Caco-2 (cell line): ENCODE results near the gene SKAP1. TPM values are rescaled to one million over a fixed set of nuclear protein-coding genes. Genes with fewer than 3 reads are reported as not detected.
A peak's percentile ranks its signal among the peaks of the same experiment; 100 is the strongest.

Experiments
- Bru-seq: library from RNA; stranded (reverse); fragments of 400-500 nt; gene quantifications from one replicate; lab custom pipeline; 2021; lab: Mats Ljungman, UMichigan
- BruChase-seq, 2 experiments: library from RNA; stranded (reverse); fragments of 400-500 nt; gene quantifications; one replicate each; lab custom pipeline; 2021; lab: Mats Ljungman, UMichigan
- BruUV-seq: library from RNA; stranded (reverse); fragments of 400-500 nt; replicated peaks from 2 replicates; lab custom pipeline; 2021; lab: Mats Ljungman, UMichigan
- CTCF ChIA-PET: fragments of 300-600 bp; sonication (Branson Sonifier 250); formaldehyde crosslinking; loops from one replicate; lab custom pipeline; 2022; ENCODE audit warnings: antibody characterized with exemption; lab: Charles Lee
- POLR2A ChIA-PET: fragments of 300-600 bp; sonication (Branson Sonifier 250); formaldehyde crosslinking; loops from one replicate; lab custom pipeline; 2022; ENCODE audit warnings: antibody characterized with exemption; lab: Charles Lee
- DNase-seq, 2 experiments: peaks; one replicate each; pipeline versions ENCODE4 v3.0.0 to v3.0.0-alpha.2; 2020 to 2022
- H3K27me3 ChIP-seq: replicated peaks from 2 replicates; pipeline ENCODE4 v1.6.0; 2011; ENCODE audit warnings: low read length; ENCODE audit not compliant: control insufficient read depth, insufficient read depth
- H3K36me3 ChIP-seq: 2 replicates; pipeline ENCODE4 v1.5.1; 2011; ENCODE audit warnings: low read length; ENCODE audit not compliant: control insufficient read depth, insufficient read depth
- H3K4me1 ChIP-seq: fragments of 250-450 bp; sonication (Bioruptor Pico); 2 replicates; pipeline ENCODE4 v1.5.1; 2020; ENCODE audit warnings: mild to moderate bottlenecking
- H3K4me3 ChIP-seq: 2 replicates; pipeline ENCODE4 v1.5.1; 2011; ENCODE audit warnings: low read depth, mild to moderate bottlenecking, control low read depth, low read length
- H3K9me3 ChIP-seq: fragments of 250-450 bp; sonication (Bioruptor Pico); 2 replicates; pipeline ENCODE4 v1.5.1; 2020; ENCODE audit warnings: mild to moderate bottlenecking, moderate library complexity
- H3K27ac Mint-ChIP-seq: one replicate; pipeline ENCODE4 v1.8.0; 2022; ENCODE audit warnings: mixed read lengths; ENCODE audit not compliant: unreplicated experiment
- H3K27me3 Mint-ChIP-seq: one replicate; pipeline ENCODE4 v1.8.0; 2022; ENCODE audit warnings: mixed read lengths; ENCODE audit not compliant: insufficient read depth, unreplicated experiment
- H3K36me3 Mint-ChIP-seq: one replicate; pipeline ENCODE4 v1.8.0; 2022; ENCODE audit warnings: mild to moderate bottlenecking, mixed read lengths; ENCODE audit not compliant: insufficient read depth, unreplicated experiment
- H3K4me1 Mint-ChIP-seq: one replicate; pipeline ENCODE4 v1.8.0; 2022; ENCODE audit warnings: low read depth, mixed read lengths; ENCODE audit not compliant: unreplicated experiment
- H3K4me3 Mint-ChIP-seq: one replicate; pipeline ENCODE4 v1.8.0; 2022; ENCODE audit warnings: mild to moderate bottlenecking, moderate library complexity, mixed read lengths; ENCODE audit not compliant: unreplicated experiment
- H3K9me3 Mint-ChIP-seq: one replicate; pipeline ENCODE4 v1.8.0; 2022; ENCODE audit warnings: mixed read lengths; ENCODE audit not compliant: unreplicated experiment
- intact Hi-C: fragments of 100-400 bp; cut with micrococcal nuclease; formaldehyde crosslinking; loops from one replicate; pipeline ENCODE4 v1.10.0; 2022; ENCODE audit not compliant: unreplicated experiment
- long read RNA-seq: library from polyadenylated mRNA; stranded (forward); transcript quantifications from one replicate; pipeline ENCODE4 v2.0.0, GENCODE V29; 2022
- total RNA-seq: library from RNA; stranded (reverse); gene quantifications from 2 replicates; pipeline ENCODE4 v1.2.3, GENCODE V29; 2022
- TF ChIP-seq, protein P1 (sequence below), 2 experiments: fragments of 200-600 bp in 1 of 2; IDR thresholded peaks; 1 replicate in 1 of 2; 2 replicates in 1 of 2; pipeline versions ENCODE4 v1.5.1 to v1.8.0; 2011 to 2022; ENCODE audit warnings: antibody characterized with exemption in 1 of 2, control low read depth in 1 of 2, inconsistent platforms in 1 of 2, low read depth in 1 of 2, low read length in 1 of 2, mild to moderate bottlenecking in 1 of 2, moderate library complexity in 1 of 2; ENCODE audit not compliant: insufficient read depth in 1 of 2, severe bottlenecking in 1 of 2, unreplicated experiment in 1 of 2

SKAP1 gene
- total RNA-seq (0.70 and 1.5 TPM in 2 replicates), Bru-seq, nascent RNA (percentile 32 among the genes with signal in this experiment), BruChase-seq, experiment 1, labeled RNA remaining after a 2-hour chase (percentile 28 among the genes with signal in this experiment), BruChase-seq, experiment 2, labeled RNA remaining after a 6-hour chase (percentile 20 among the genes with signal in this experiment)
- long read RNA-seq, partial matches to known transcripts, result 1 of 3 reads
- long read RNA-seq, other reads (novel, unspliced or antisense), result 2 of 3 reads

DNA sequence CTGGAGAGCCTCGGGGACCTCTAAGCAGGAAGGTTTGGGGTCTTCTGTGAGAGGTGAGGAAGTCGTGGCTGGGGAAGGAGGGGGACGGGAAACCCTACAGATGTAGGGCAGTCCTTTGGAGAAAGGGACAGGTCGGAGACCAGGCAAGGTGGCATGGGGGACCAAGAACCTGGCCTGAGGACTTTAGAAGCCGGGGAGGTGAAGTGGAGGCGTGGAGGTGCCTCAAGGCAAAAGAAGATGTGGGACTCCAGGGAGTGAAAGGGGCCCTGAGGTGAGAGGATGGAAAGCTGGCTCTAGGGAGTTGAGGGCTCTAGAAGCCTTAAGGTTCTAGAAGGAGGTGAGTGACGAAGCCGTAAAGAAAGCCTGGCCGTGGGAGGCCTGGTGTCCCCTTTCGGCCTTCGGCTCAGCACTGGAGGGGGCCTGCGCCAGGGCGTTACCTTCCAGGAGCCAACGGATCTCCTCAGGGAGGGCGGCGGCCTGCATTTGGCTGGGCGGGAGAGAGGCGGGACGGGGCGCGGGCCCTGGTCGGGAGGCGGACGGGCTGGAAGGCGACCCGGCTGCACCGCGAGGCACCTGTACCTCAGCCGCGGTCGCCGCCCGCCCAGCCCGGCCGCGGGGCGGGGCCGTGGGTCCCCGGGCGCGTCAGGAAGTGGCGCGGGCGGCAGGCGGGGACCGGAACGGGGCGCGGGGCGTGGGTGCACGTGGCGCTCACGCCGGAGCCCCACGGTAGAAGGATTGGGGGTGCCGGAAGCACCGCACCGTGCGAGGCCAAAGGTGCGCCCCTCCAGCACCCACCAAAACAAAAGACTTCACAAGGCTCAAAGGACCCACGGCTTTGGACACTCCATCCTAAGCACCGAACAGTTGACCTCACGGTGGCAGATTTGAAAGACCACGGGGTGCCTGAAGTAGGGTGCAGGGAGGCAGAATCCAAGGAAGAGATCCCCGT lies at the start of gene SKAP1:
TSS of gene SKAP1 (minus strand) at position 577 of the 949 bp plus-strand sequence.
- Histone ChIP-seq H3K9me3 (no peaks in the 10 kb centered on the region), H3K4me3 (peak within 1 kb of the TSS; percentile 29), H3K4me1 (peaks cover 26% of the 10 kb centered on the region), H3K27me3 (peaks cover 3% of the 10 kb centered on the region; the same call in 1 of the 2 replicates), H3K36me3 (no peaks in the 10 kb centered on the region)
- Mint-ChIP-seq H3K36me3 (no peaks in the 10 kb centered on the region), H3K4me3 (peak within 1 kb of the TSS; percentile 69), H3K9me3 (no peaks in the 10 kb centered on the region), H3K4me1 (peaks cover 38% of the 10 kb centered on the region), H3K27ac (peak within 1 kb of the TSS; percentile 16), H3K27me3 (peaks cover 18% of the 10 kb centered on the region)
- TF ChIP-seq, protein P1, sequence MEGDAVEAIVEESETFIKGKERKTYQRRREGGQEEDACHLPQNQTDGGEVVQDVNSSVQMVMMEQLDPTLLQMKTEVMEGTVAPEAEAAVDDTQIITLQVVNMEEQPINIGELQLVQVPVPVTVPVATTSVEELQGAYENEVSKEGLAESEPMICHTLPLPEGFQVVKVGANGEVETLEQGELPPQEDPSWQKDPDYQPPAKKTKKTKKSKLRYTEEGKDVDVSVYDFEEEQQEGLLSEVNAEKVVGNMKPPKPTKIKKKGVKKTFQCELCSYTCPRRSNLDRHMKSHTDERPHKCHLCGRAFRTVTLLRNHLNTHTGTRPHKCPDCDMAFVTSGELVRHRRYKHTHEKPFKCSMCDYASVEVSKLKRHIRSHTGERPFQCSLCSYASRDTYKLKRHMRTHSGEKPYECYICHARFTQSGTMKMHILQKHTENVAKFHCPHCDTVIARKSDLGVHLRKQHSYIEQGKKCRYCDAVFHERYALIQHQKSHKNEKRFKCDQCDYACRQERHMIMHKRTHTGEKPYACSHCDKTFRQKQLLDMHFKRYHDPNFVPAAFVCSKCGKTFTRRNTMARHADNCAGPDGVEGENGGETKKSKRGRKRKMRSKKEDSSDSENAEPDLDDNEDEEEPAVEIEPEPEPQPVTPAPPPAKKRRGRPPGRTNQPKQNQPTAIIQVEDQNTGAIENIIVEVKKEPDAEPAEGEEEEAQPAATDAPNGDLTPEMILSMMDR (IDR thresholded peaks at IDR 0.05; ENCODE audit: insufficient read depth in 1 of 2, low read depth in 1 of 2, low read length in 1 of 2, severe bottlenecking in 1 of 2, unreplicated experiment in 1 of 2), result no peak
- peak; percentile 58 for DNase-seq
- ChIA-PET CTCF (no interaction called here), POLR2A (no interaction called here)
- intact Hi-C loops, result loop anchor here (2.0 kb wide), 1 partner anchor 27 kb away; no protein-coding TSS in a partner anchor
- BruUV-seq, result no TSS peak

DNA sequence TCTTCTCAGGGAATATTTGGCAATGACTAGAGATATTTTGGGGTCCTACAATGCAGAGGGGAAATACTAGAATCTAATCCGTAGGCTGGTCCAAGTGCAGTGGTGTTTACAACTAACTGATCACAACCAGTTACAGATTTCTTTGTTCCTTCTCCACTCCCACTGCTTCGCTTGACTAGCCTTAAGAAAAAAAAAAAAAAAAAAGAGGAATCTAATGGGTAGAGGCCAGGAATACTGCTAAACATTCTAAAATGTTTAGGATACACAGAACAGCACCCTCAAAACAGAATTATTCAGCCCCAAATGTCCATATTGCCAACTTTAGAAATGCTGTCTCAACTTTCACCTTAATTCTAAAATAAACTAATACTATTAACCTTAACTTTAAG lies 49.0 kb upstream of the SKAP1 start:
- POLR2A ChIA-PET, result no interaction called here
- Mint-ChIP-seq H3K9me3 (no peaks in the 10 kb centered on the region), H3K36me3 (no peaks in the 10 kb centered on the region), H3K27me3 (peaks cover 15% of the 10 kb centered on the region), H3K4me3 (no peak overlapping the region), H3K27ac (no peak overlapping the region), H3K4me1 (no peaks in the 10 kb centered on the region)
- Histone ChIP-seq H3K4me1 (no peaks in the 10 kb centered on the region), H3K9me3 (no peaks in the 10 kb centered on the region), H3K27me3 (no peaks in the 10 kb centered on the region), H3K4me3 (no peak overlapping the region), H3K36me3 (no peaks in the 10 kb centered on the region)
- CTCF ChIA-PET, result no interaction called here
- no peak for DNase-seq
- intact Hi-C loops, result no loop called here
- no TSS peak for BruUV-seq
- TF ChIP-seq, protein P1 (IDR thresholded peaks at IDR 0.05; ENCODE audit: insufficient read depth in 1 of 2, low read depth in 1 of 2, low read length in 1 of 2, severe bottlenecking in 1 of 2, unreplicated experiment in 1 of 2), result no peak

DNA sequence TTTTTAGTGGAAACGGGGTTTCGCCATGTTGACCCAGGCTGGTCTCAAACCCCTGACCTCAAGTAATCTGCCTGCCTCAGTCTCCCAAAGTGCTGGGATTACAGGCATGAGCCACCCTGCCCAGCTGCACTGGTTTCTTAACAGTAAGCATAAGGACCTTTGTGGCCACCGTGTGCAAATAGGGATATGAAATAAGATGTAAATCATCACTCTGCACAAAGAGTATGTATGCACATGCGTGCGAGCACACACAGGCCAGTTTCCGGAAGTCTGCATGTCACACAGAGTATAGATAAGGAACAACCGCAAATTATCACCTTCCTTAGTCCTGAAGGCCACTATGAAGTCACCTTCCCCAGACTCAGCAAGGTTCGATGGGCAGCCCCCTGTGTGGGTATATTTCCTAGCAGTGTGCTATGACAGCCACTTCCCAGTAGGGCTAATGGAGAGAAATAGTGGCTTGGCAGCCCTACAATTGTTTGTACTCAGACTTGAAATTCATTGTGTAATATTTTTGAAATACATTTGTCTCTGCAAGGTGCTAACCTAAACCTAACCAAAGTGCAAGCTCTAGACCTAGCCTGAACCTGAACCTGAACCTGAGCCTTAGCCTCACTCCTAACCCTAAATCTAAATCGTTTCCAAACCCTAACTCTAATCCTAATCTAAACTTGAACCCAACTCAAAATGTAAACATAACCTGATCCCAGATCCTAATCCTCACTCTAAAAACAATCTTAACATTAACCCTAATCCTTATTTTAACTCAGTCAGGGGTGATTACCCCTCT lies 48.4 kb upstream of the SKAP1 start:
- Histone ChIP-seq H3K4me3 (no peak overlapping the region), H3K27me3 (no peaks in the 10 kb centered on the region), H3K36me3 (no peaks in the 10 kb centered on the region), H3K4me1 (no peaks in the 10 kb centered on the region; the same call in 1 of the 2 replicates), H3K9me3 (no peaks in the 10 kb centered on the region)
- BruUV-seq, result no TSS peak
- Mint-ChIP-seq H3K36me3 (no peaks in the 10 kb centered on the region), H3K27ac (no peak overlapping the region), H3K9me3 (no peaks in the 10 kb centered on the region), H3K4me3 (no peak overlapping the region), H3K27me3 (peaks cover 14% of the 10 kb centered on the region), H3K4me1 (no peaks in the 10 kb centered on the region)
- CTCF ChIA-PET, result no interaction called here
- DNase-seq, result no peak
- intact Hi-C loops, result no loop called here
- POLR2A ChIA-PET, result no interaction called here
- TF ChIP-seq, protein P1 (IDR thresholded peaks at IDR 0.05; ENCODE audit: insufficient read depth in 1 of 2, low read depth in 1 of 2, low read length in 1 of 2, severe bottlenecking in 1 of 2, unreplicated experiment in 1 of 2), result peak in 1 of 2 experiments; percentile 24
